GM12892 (cell line): ENCODE measurements around the gene ZAP70.

ENCODE experiments used
- DNase-seq: peaks from one replicate; pipeline ENCODE4 v3.0.0; 2011; ENCODE audit not compliant: insufficient read length
- FAIRE-seq: peaks from 2 replicates; lab custom pipeline; 2011; peaks lifted over from hg19 to GRCh38; lab: Jason Lieb, UNC
- POLR2A ChIP-seq: IDR thresholded peaks from 2 replicates; pipeline ENCODE4 v1.6.1; 2011; ENCODE audit warnings: low read depth, low read length, control low read depth
- POLR2AphosphoS5 ChIP-seq: IDR thresholded peaks from 2 replicates; pipeline ENCODE4 v1.6.1; 2011; ENCODE audit warnings: low read depth, low read length, control low read depth
- TAF1 ChIP-seq: IDR thresholded peaks from 2 replicates; pipeline ENCODE4 v1.6.1; 2011; ENCODE audit warnings: low read depth, mild to moderate bottlenecking, control low read depth, low read length, borderline replicate concordance

The ZAP70 gene

GRCh38 chr2:97732436-97733340 lies 19.3 kb downstream of the ZAP70 start:
- TF ChIP-seq POLR2AphosphoS5 (no peak), TAF1 (no peak), POLR2A (no peak)
- FAIRE-seq (no peak), DNase-seq (no peak)

GRCh38 chr2:97733341-97734035 lies 20.1 kb downstream of the ZAP70 start:
- FAIRE-seq (no peak), DNase-seq (no peak)
- TF ChIP-seq POLR2AphosphoS5 (no peak), TAF1 (no peak), POLR2A (no peak)

- DNase-seq = no peak
- no peak for TF ChIP-seq POLR2A
- no peak for TF ChIP-seq TAF1
- TF ChIP-seq POLR2AphosphoS5 = no peak
- FAIRE-seq = no peak
Measured at GRCh38 chr2:97734061-97735051, 21.0 kb downstream of the ZAP70 start.

- DNase-seq = no peak
- no peak for TF ChIP-seq POLR2AphosphoS5
- no peak for FAIRE-seq
Measured at GRCh38 chr2:97735161-97735561, 21.8 kb downstream of the ZAP70 start.

- TF ChIP-seq TAF1 (no peak), POLR2A (no peak), POLR2AphosphoS5 (no peak)
- DNase-seq (no peak), FAIRE-seq (no peak)
Measured at GRCh38 chr2:97736185-97736584, 22.8 kb downstream of the ZAP70 start.

- FAIRE-seq (no peak), DNase-seq (no peak)
- TF ChIP-seq POLR2AphosphoS5 = no peak
- TF ChIP-seq POLR2A = no peak
- TF ChIP-seq TAF1 = no peak
Measured at GRCh38 chr2:97736608-97737330, 23.4 kb downstream of the ZAP70 start.

GRCh38 chr2:97737421-97738178 lies 24.2 kb downstream of the ZAP70 start:
- FAIRE-seq (no peak), DNase-seq (no peak)
- no peak for TF ChIP-seq POLR2A
- no peak for TF ChIP-seq POLR2AphosphoS5
- no peak for TF ChIP-seq TAF1

- DNase-seq = no peak
- FAIRE-seq = no peak
- no peak for TF ChIP-seq POLR2A
- TF ChIP-seq POLR2AphosphoS5 = no peak
- no peak for TF ChIP-seq TAF1
Measured at GRCh38 chr2:97738179-97739019, 25.0 kb downstream of the ZAP70 start.

- DNase-seq (no peak), FAIRE-seq (no peak)
- TF ChIP-seq POLR2A (no peak), POLR2AphosphoS5 (no peak)
Measured at GRCh38 chr2:97739020-97739892, 25.9 kb downstream of the ZAP70 start.

- no peak for DNase-seq
- no peak for FAIRE-seq
- TF ChIP-seq TAF1 = no peak
- TF ChIP-seq POLR2AphosphoS5 = no peak
- TF ChIP-seq POLR2A = no peak
Measured at GRCh38 chr2:97739893-97740245, 26.5 kb downstream of the ZAP70 start.
